Mesothelial cell of epicardium (in vitro differentiated cells): ENCODE measurements around the gene TUSC7. TPM values are rescaled to one million over a fixed set of nuclear protein-coding genes. Genes with fewer than 3 reads are reported as not detected.

Experiments used
- DNase-seq, 2 experiments: peaks; one replicate each; pipeline ENCODE4 v3.0.0; 2021; ENCODE audit warnings: low spot score in 2 of 2; ENCODE audit not compliant: unreplicated experiment in 2 of 2
- H3K27ac Mint-ChIP-seq: 2 replicates; pipeline ENCODE4 v1.8.0; 2021; ENCODE audit warnings: mixed read lengths
- H3K27me3 Mint-ChIP-seq: 2 replicates; pipeline ENCODE4 v1.8.0; 2021; ENCODE audit warnings: low read depth, mixed read lengths
- H3K36me3 Mint-ChIP-seq: 2 replicates; pipeline ENCODE4 v1.8.0; 2021; ENCODE audit warnings: mixed read lengths
- H3K4me1 Mint-ChIP-seq: 2 replicates; pipeline ENCODE4 v1.8.0; 2021; ENCODE audit warnings: mixed read lengths
- H3K4me3 Mint-ChIP-seq: 2 replicates; pipeline ENCODE4 v1.8.0; 2021; ENCODE audit warnings: mild to moderate bottlenecking, moderate library complexity, mixed read lengths
- H3K9me3 Mint-ChIP-seq: 2 replicates; pipeline ENCODE4 v1.8.0; 2021; ENCODE audit warnings: mixed read lengths
- total RNA-seq: library from RNA; stranded (reverse); gene quantifications from 3 replicates; pipeline ENCODE4 v1.2.1, GENCODE V29; 2021
- TF ChIP-seq, protein P1 (sequence below): fragments of 200-600 bp; sonication (generic); IDR thresholded peaks from one replicate; pipeline ENCODE4 v1.5.0; 2021; ENCODE audit warnings: antibody characterized with exemption; ENCODE audit not compliant: unreplicated experiment

TUSC7 gene
- total RNA-seq, 1 donor from 2014 or later: not detected

DNA sequence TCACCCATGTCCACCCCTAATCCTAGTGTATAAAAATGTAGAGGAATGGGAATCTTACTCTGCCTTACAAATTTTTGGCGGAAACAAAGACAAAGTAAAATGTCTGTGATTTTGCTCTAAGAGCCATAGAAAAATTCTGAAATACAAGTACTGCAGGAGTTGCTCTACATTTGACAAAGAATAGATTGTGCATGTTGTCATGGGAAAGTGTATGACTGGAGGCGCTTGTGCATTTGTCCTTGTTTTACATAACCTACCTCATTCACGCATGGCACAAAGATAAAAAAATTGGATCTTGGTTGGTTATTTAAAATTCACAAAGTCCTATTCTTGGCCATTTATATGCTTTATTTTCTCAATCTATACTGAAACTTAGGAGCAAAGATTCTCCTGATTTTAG is 2.0 kb upstream of the TUSC7 start:
- no peaks in the 10 kb centered on the region for H3K9me3 Mint-ChIP-seq
- no peaks in the 10 kb centered on the region for H3K36me3 Mint-ChIP-seq
- no peak overlapping the region for H3K4me3 Mint-ChIP-seq
- no peaks in the 10 kb centered on the region for H3K4me1 Mint-ChIP-seq
- TF ChIP-seq, protein P1, sequence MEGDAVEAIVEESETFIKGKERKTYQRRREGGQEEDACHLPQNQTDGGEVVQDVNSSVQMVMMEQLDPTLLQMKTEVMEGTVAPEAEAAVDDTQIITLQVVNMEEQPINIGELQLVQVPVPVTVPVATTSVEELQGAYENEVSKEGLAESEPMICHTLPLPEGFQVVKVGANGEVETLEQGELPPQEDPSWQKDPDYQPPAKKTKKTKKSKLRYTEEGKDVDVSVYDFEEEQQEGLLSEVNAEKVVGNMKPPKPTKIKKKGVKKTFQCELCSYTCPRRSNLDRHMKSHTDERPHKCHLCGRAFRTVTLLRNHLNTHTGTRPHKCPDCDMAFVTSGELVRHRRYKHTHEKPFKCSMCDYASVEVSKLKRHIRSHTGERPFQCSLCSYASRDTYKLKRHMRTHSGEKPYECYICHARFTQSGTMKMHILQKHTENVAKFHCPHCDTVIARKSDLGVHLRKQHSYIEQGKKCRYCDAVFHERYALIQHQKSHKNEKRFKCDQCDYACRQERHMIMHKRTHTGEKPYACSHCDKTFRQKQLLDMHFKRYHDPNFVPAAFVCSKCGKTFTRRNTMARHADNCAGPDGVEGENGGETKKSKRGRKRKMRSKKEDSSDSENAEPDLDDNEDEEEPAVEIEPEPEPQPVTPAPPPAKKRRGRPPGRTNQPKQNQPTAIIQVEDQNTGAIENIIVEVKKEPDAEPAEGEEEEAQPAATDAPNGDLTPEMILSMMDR: no peak
- DNase-seq: no peak
- peaks cover 9% of the 10 kb centered on the region for H3K27me3 Mint-ChIP-seq
- H3K27ac Mint-ChIP-seq: no peak overlapping the region

DNA sequence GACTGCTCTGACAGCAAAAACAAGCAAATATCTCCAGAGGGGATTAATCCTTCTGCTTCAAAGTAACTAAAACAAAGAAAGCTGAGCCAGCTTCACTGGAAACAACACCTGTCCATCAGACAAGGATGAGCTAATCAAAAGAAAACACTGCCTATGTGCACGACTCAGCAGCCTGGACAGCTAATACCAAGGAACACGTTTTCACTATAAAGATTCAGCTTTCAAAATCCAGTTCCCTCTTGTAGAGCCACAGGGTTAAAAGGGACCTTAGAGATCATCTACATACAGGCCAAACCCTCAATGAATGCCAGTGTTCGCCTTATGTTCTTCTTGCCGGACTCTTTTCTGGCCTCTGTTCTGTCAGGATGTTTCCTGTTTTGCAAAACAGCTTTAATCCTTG is 6.9 kb downstream of the TUSC7 start:
- TF ChIP-seq, protein P1: no peak
- H3K27me3 Mint-ChIP-seq: no peaks in the 10 kb centered on the region

DNA sequence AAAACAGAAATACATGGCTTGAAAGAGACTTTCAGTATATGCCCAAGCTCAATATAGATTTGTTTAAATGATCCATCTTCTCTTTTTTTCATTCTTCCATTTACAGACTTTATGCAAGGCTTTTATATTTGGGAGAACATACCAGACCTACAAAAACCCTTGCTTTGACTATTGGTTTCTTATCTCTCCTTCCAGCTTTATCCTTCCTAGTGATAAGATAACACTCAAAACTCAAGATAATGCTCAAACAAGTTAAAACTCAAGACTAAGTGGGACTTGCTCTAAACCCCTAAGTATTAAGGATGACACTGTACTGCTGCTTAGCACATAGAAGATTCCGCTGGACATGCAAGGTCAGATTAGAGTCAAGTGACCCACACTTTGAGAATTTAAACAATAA is 8.0 kb downstream of the TUSC7 start:
- H3K9me3 Mint-ChIP-seq: no peaks in the 10 kb centered on the region
- H3K27ac Mint-ChIP-seq: no peak overlapping the region
- H3K36me3 Mint-ChIP-seq: no peaks in the 10 kb centered on the region
- TF ChIP-seq, protein P1: no peak
- H3K4me3 Mint-ChIP-seq: no peak overlapping the region
- H3K4me1 Mint-ChIP-seq: peaks cover 11% of the 10 kb centered on the region
- no peak for DNase-seq
- no peaks in the 10 kb centered on the region for H3K27me3 Mint-ChIP-seq

More for the DNA sequence above, 6.9 kb downstream of the TUSC7 start:
- Mint-ChIP-seq H3K4me1 (peaks cover 11% of the 10 kb centered on the region), H3K36me3 (no peaks in the 10 kb centered on the region), H3K27ac (no peak overlapping the region), H3K4me3 (no peak overlapping the region), H3K9me3 (no peaks in the 10 kb centered on the region)
- no peak for DNase-seq

DNA sequence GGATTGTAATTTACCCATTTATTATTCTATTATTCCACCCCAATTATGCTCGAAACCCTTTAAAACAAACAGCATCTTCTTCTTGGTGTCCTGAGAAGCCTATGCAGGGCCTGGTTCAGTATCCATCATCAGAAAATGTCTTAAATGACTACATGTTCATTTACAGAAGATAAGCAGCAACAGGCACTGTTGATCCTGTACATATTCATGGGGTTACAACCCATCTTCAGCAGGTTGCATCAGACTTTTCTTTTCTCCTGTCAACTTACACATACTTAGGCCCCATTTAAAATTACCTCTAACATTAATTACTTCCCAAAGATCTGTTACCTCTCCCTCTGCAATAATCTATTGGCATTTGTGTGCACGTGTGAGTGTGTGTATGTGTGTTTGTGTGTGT is 18.9 kb downstream of the TUSC7 start:
- Mint-ChIP-seq H3K4me3 (no peak overlapping the region), H3K36me3 (no peaks in the 10 kb centered on the region), H3K27me3 (peaks cover 4% of the 10 kb centered on the region), H3K9me3 (no peaks in the 10 kb centered on the region), H3K4me1 (no peaks in the 10 kb centered on the region), H3K27ac (no peak overlapping the region)
- TF ChIP-seq, protein P1: no peak
- DNase-seq: no peak

DNA sequence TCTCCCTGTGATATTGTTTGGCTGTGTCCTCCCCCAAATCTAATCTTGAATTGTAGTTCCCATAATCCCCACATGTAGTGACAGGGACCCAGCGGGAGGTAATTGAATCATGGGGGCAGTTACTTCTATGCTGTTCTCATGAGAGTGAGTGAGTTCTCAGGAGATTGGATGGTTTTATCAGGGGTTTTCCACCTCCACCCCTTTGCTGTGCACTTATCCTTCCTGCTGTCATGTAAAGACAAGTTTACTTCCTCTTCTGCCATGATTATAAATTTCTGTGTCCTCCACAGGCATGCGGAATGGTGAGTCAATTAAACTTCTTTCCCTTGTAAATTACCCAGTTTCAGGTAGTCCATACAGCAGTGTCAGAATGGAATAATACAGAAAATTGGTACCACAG is 24.7 kb downstream of the TUSC7 start:
- no peak for DNase-seq
- no peaks in the 10 kb centered on the region for H3K4me1 Mint-ChIP-seq
- TF ChIP-seq, protein P1: no peak
- H3K27me3 Mint-ChIP-seq: peaks cover 3% of the 10 kb centered on the region
- no peak overlapping the region for H3K27ac Mint-ChIP-seq
- H3K4me3 Mint-ChIP-seq: no peak overlapping the region
- H3K9me3 Mint-ChIP-seq: peaks cover 17% of the 10 kb centered on the region
- H3K36me3 Mint-ChIP-seq: no peaks in the 10 kb centered on the region

DNA sequence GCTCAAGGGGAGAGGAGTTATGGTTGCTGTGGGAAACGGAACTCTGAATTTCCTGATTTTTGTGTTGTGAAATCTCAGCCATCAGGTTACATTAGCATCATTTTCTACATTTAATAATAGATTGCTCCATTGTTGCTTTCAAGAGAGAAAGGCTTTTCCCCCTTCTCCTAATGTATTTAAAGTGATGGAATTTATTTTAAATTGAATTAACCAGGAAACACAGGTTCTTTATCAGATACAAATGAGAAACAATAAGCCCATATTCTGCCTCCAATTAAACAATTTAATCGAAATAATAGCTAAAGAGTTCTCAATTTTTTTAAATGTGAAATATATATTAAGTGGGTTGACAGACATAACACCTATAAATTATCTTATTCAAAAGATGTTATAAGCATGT is 30.1 kb downstream of the TUSC7 start:
- Mint-ChIP-seq H3K4me1 (peaks cover 2% of the 10 kb centered on the region), H3K36me3 (no peaks in the 10 kb centered on the region), H3K4me3 (no peak overlapping the region), H3K27ac (no peak overlapping the region), H3K27me3 (peaks cover 10% of the 10 kb centered on the region), H3K9me3 (peaks cover 15% of the 10 kb centered on the region)
- TF ChIP-seq, protein P1: no peak
- no peak for DNase-seq
